H1 (cell line): ENCODE results near the gene APLP1. TPM values are rescaled to one million over a fixed set of nuclear protein-coding genes. Genes with fewer than 3 reads are reported as not detected.

ENCODE experiments used
- CTCF ChIA-PET: fragments of 300-600 bp; sonication (Branson Sonifier 250); formaldehyde crosslinking; loops from one replicate; lab custom pipeline; 2021; ENCODE audit not compliant: partially characterized antibody; lab: Charles Lee
- POLR2A ChIA-PET: fragments of 300-600 bp; sonication (Branson Sonifier 250); formaldehyde crosslinking; loops from one replicate; lab custom pipeline; 2021; ENCODE audit warnings: inconsistent platforms; ENCODE audit not compliant: partially characterized antibody; lab: Charles Lee
- DNase-seq, 2 experiments: peaks; one replicate each; pipeline versions ENCODE4 v3.0.0 to v3.0.0-alpha.2; 2010 to 2022; ENCODE audit warnings: low spot score in 2 of 2, low read depth in 1 of 2, mixed read lengths in 1 of 2
- FAIRE-seq: peaks from 2 replicates; lab custom pipeline; 2011; peaks lifted over from hg19 to GRCh38; lab: Jason Lieb, UNC
- H2AFZ ChIP-seq: 2 replicates; pipeline ENCODE4 v1.8.1; 2012; ENCODE audit warnings: low read length, inconsistent platforms
- H2AK5ac ChIP-seq: 2 replicates; pipeline ENCODE4 v1.6.1; 2013; ENCODE audit warnings: low read depth, low read length
- H2BK120ac ChIP-seq: replicated peaks from 2 replicates; pipeline ENCODE3; 2013; ENCODE audit warnings: low read depth, low read length, inconsistent platforms
- H2BK12ac ChIP-seq: 2 replicates; pipeline ENCODE4 v1.6.1; 2013; ENCODE audit warnings: low read depth, low read length
- H2BK15ac ChIP-seq: 2 replicates; pipeline ENCODE4 v1.6.1; 2013; ENCODE audit warnings: low read length
- H2BK20ac ChIP-seq: 2 replicates; pipeline ENCODE4 v1.6.1; 2013; ENCODE audit warnings: low read length
- H2BK5ac ChIP-seq: 2 replicates; pipeline ENCODE4 v1.6.1; 2013; ENCODE audit warnings: low read depth, low read length
- H3K14ac ChIP-seq: 2 replicates; pipeline ENCODE4 v1.6.1; 2013; ENCODE audit warnings: inconsistent platforms; ENCODE audit not compliant: insufficient read length
- H3K18ac ChIP-seq: 2 replicates; pipeline ENCODE4 v1.6.1; 2013; ENCODE audit warnings: low read length; ENCODE audit errors: extremely low read depth
- H3K23ac ChIP-seq: 2 replicates; pipeline ENCODE4 v1.6.1; 2013; ENCODE audit warnings: inconsistent platforms; ENCODE audit not compliant: insufficient read length
- H3K23me2 ChIP-seq: 2 replicates; pipeline ENCODE4 v1.6.1; 2013; ENCODE audit warnings: low read depth, low read length
- H3K27ac ChIP-seq: 2 replicates; pipeline ENCODE4 v1.6.1; 2011; ENCODE audit warnings: low read depth, low read length, inconsistent platforms
- H3K27me3 ChIP-seq, 4 experiments: replicated peaks in 1 of 4; 1 replicate in 1 of 4; 2 replicates in 3 of 4; pipeline versions ENCODE4 v1.6.1 to v1.8.1; 2011 to 2013; ENCODE audit warnings: low read length in 3 of 4, mild to moderate bottlenecking in 3 of 4, inconsistent platforms in 2 of 4, mixed read lengths in 2 of 4, moderate library complexity in 1 of 4; ENCODE audit not compliant: control insufficient read depth in 3 of 4, insufficient read depth in 3 of 4; ENCODE audit errors: extremely low read depth in 1 of 4
- H3K36me3 ChIP-seq, 4 experiments: 2 replicates each; pipeline versions ENCODE4 v1.6.1 to v1.8.1; 2011 to 2013; ENCODE audit warnings: mild to moderate bottlenecking in 4 of 4, low read length in 3 of 4, moderate library complexity in 2 of 4, control low read depth in 1 of 4, inconsistent platforms in 1 of 4; ENCODE audit not compliant: insufficient read depth in 4 of 4, control insufficient read depth in 2 of 4
- H3K4ac ChIP-seq: replicated peaks from 2 replicates; pipeline ENCODE3; 2013; ENCODE audit warnings: low read length, low read depth, mixed read lengths, inconsistent platforms; ENCODE audit not compliant: insufficient read length
- H3K4me1 ChIP-seq, 4 experiments: replicated peaks in 1 of 4; 1 replicate in 1 of 4; 2 replicates in 3 of 4; pipeline versions ENCODE4 v1.6.1 to v1.8.1; 2011 to 2013; ENCODE audit warnings: low read length in 3 of 4, inconsistent platforms in 2 of 4, mixed read lengths in 1 of 4; ENCODE audit not compliant: insufficient read depth in 4 of 4, control insufficient read depth in 3 of 4
- H3K4me2 ChIP-seq, 2 experiments: 2 replicates each; pipeline versions ENCODE4 v1.6.1 to v1.8.1; 2011 to 2013; ENCODE audit warnings: low read depth in 2 of 2, low read length in 2 of 2, control low read depth in 1 of 2, inconsistent platforms in 1 of 2, mild to moderate bottlenecking in 1 of 2; ENCODE audit not compliant: insufficient read depth in 1 of 2
- H3K4me3 ChIP-seq, 4 experiments: fragments of 200-600, 300-600 bp in 1 of 4; sonication (generic), shearing (Covaris generic), sonication (Bioruptor Twin) in 1 of 4; 2 replicates each; pipeline versions ENCODE4 v1.5.1 to v1.8.1; 2011 to 2016; ENCODE audit warnings: low read length in 4 of 4, low read depth in 3 of 4, control low read depth in 2 of 4, inconsistent platforms in 2 of 4, mild to moderate bottlenecking in 2 of 4, mixed read lengths in 1 of 4, moderate library complexity in 1 of 4; ENCODE audit not compliant: insufficient read depth in 2 of 4; ENCODE audit errors: extremely low read depth in 1 of 4
- H3K56ac ChIP-seq: replicated peaks from 2 replicates; pipeline ENCODE3; 2013; ENCODE audit warnings: low read depth, mild to moderate bottlenecking, mixed read lengths, low read length, inconsistent platforms; ENCODE audit not compliant: insufficient read length
- H3K79me1 ChIP-seq: 2 replicates; pipeline ENCODE4 v1.6.1; 2013; ENCODE audit warnings: low read depth, low read length, control low read depth
- H3K79me2 ChIP-seq, 2 experiments: 2 replicates each; pipeline versions ENCODE4 v1.6.1 to v1.8.1; 2012 to 2013; ENCODE audit warnings: low read length in 2 of 2, mild to moderate bottlenecking in 2 of 2, inconsistent platforms in 1 of 2; ENCODE audit not compliant: insufficient read depth in 2 of 2, control insufficient read depth in 1 of 2
- H3K9ac ChIP-seq, 4 experiments: replicated peaks in 1 of 4; 1 replicate in 1 of 4; 2 replicates in 3 of 4; pipeline versions ENCODE4 v1.6.1 to v1.8.1; 2011 to 2013; ENCODE audit warnings: low read depth in 3 of 4, low read length in 3 of 4, control low read depth in 2 of 4, mild to moderate bottlenecking in 2 of 4, moderate library complexity in 2 of 4, inconsistent platforms in 1 of 4; ENCODE audit errors: extremely low read depth in 1 of 4
- H3K9me3 ChIP-seq, 2 experiments: 2 replicates each; pipeline versions ENCODE4 v1.6.1 to v1.8.1; 2012 to 2013; ENCODE audit warnings: mild to moderate bottlenecking in 2 of 2, moderate library complexity in 2 of 2, control low read depth in 1 of 2, inconsistent platforms in 1 of 2, low read depth in 1 of 2, low read length in 1 of 2, mixed read lengths in 1 of 2; ENCODE audit not compliant: insufficient read depth in 2 of 2
- H4K20me1 ChIP-seq, 2 experiments: replicated peaks in 1 of 2; 2 replicates each; pipeline versions ENCODE3 to v1.8.1; 2011 to 2013; ENCODE audit warnings: inconsistent platforms in 2 of 2, low read length in 2 of 2, mild to moderate bottlenecking in 1 of 2; ENCODE audit not compliant: insufficient read depth in 2 of 2, control insufficient read depth in 1 of 2
- H4K5ac ChIP-seq: 2 replicates; pipeline ENCODE4 v1.6.1; 2013; ENCODE audit warnings: low read length, low read depth, mixed read lengths, inconsistent platforms; ENCODE audit not compliant: insufficient read length
- H4K8ac ChIP-seq: 2 replicates; pipeline ENCODE4 v1.8.0; 2013; ENCODE audit warnings: mild to moderate bottlenecking, moderate library complexity, low read length, inconsistent platforms; ENCODE audit not compliant: insufficient read depth; ENCODE audit errors: extremely low read depth
- H4K91ac ChIP-seq: replicated peaks from 2 replicates; pipeline ENCODE3; 2013; ENCODE audit warnings: low read length, mixed read lengths, inconsistent platforms; ENCODE audit not compliant: insufficient read length
- CHD2 ChIP-seq: IDR thresholded peaks from 2 replicates; pipeline ENCODE4 v1.6.1; 2012; ENCODE audit warnings: low read length, improper control_type of control experiment
- EP300 ChIP-seq, 2 experiments: IDR thresholded peaks; 1 replicate in 1 of 2; 2 replicates in 1 of 2; pipeline ENCODE4 v1.6.1; 2011 to 2012; ENCODE audit warnings: low read depth in 2 of 2, low read length in 2 of 2, mild to moderate bottlenecking in 2 of 2, borderline replicate concordance in 1 of 2, inconsistent platforms in 1 of 2, moderate library complexity in 1 of 2
- HDAC6 ChIP-seq: IDR thresholded peaks from one replicate; pipeline ENCODE4 v1.7.1; 2012; ENCODE audit warnings: low read depth, mild to moderate bottlenecking, inconsistent platforms, low read length, moderate library complexity
- JUND ChIP-seq: IDR thresholded peaks from 2 replicates; pipeline ENCODE4 v1.6.1; 2011; ENCODE audit warnings: mild to moderate bottlenecking, improper control_type of control experiment, low read length
- MAFK ChIP-seq: IDR thresholded peaks from 2 replicates; pipeline ENCODE4 v1.6.1; 2012; ENCODE audit warnings: low read depth, mild to moderate bottlenecking, improper control_type of control experiment, low read length
- PHF8 ChIP-seq: fragments of 200-600 bp; sonication (generic); conservative IDR thresholded peaks from 2 replicates; pipeline ENCODE4 v1.7.1; 2012; ENCODE audit warnings: low read depth, mild to moderate bottlenecking, inconsistent platforms, low read length, moderate library complexity
- SAP30 ChIP-seq: fragments of 300-600 bp; sonication (generic); IDR thresholded peaks from 2 replicates; pipeline ENCODE4 v1.7.1; 2012; ENCODE audit warnings: low read length, moderate library complexity, mild to moderate bottlenecking, inconsistent platforms; ENCODE audit not compliant: insufficient read depth, insufficient replicate concordance
- SP1 ChIP-seq: IDR thresholded peaks from 2 replicates; pipeline ENCODE4 v1.6.1; 2011; ENCODE audit warnings: low read depth, low read length
- TAF7 ChIP-seq: optimal IDR thresholded peaks from 2 replicates; pipeline ENCODE3; 2011; ENCODE audit warnings: low read depth, mild to moderate bottlenecking, inconsistent platforms, low read length, moderate library complexity, borderline replicate concordance
- TEAD4 ChIP-seq: IDR thresholded peaks from 2 replicates; pipeline ENCODE4 v1.6.1; 2012; ENCODE audit warnings: low read depth, low read length, inconsistent platforms, mixed read lengths
- YY1 ChIP-seq: IDR thresholded peaks from 2 replicates; pipeline ENCODE4 v1.6.1; 2011; ENCODE audit warnings: low read depth, mild to moderate bottlenecking, low read length
- WGBS, 2 experiments: shearing (Covaris generic) in 1 of 2; methylation state at CpG; one replicate each; pipeline versions ENCODE4 v1.1.6 to v1.1.7; 2013 to 2015; ENCODE audit warnings: low lambda C conversion rate in 2 of 2, mixed read lengths in 2 of 2, inconsistent platforms in 1 of 2, low coverage in 1 of 2, missing lambda C conversion rate in 1 of 2; ENCODE audit not compliant: insufficient replicate concordance in 2 of 2, insufficient coverage in 1 of 2, insufficient read length in 1 of 2; ENCODE audit errors: extremely low coverage in 1 of 2, missing lambda C conversion rate in 1 of 2; 5-methylcytosine and 5-hydroxymethylcytosine counted together
- polyA plus RNA-seq, 7 experiments: library from polyadenylated mRNA; depleted of rRNA in 3 of 7; stranded (reverse) in 5 of 7; unstranded in 2 of 7; fragments of >200 nt in 5 of 7; fragments of 200-250 nt in 2 of 7; gene quantifications; 1 replicate in 5 of 7; 2 replicates in 1 of 7; 4 replicates in 1 of 7; pipeline versions ENCODE4 v1.2.1 to v1.2.3, GENCODE V29; 2011 to 2013; ENCODE audit warnings: missing spikeins in 2 of 7, mixed read lengths in 2 of 7
- total RNA-seq: library from RNA; stranded (reverse); fragmentation: NEBNext Ultra II Directional; extraction: Animal tissue kit (Norgen Biotek cat#: 25700); gene quantifications from 2 replicates; pipeline ENCODE4 v1.2.1, GENCODE V29; 2021
- TF ChIP-seq, protein P1 (sequence below): IDR thresholded peaks from 2 replicates; pipeline ENCODE4 v1.6.1; 2012; ENCODE audit warnings: inconsistent platforms

The APLP1 gene
- total and polyA plus RNA-seq, 2 of the 8 experiments (the other 6 are each of a cell fraction or from before 2014, with no cell fraction given) = 19.9 to 22.0 TPM

DNA sequence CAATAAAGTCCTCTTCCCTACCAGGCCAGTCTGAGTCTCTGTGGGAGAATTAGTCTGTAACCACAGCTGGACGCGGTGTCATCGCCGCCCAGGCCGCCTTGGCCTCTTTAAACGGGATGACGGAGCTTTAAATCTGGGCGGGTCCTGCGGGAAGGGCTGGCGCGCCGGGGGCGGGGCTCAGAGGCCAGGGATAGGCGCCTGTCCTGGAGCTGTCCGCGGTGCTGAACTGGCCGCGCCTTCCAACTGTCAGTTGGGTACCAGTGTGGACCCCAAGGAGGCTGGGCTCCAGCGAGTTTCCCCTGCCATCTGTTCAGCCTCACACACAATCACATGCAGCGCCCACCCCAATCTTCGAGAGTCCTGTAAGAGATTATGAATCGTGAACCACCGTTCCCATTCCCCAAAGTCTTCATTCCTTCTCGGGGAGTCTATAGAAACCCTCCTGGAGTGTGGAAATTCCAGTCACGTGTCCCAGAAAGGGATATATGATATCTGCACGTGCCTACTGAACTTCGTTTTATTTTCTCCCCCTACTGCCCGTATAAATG lies 11.5 kb downstream of the APLP1 start:
- no peak overlapping the region for H2BK20ac ChIP-seq
- H3K4ac ChIP-seq = no peak overlapping the region
- no peaks in the 10 kb centered on the region for H4K20me1 ChIP-seq
- no peaks in the 10 kb centered on the region for H3K79me2 ChIP-seq
- no peak overlapping the region for H2AK5ac ChIP-seq
- no peak overlapping the region for H4K91ac ChIP-seq
- H3K56ac ChIP-seq = no peak overlapping the region
- H3K23me2 ChIP-seq = no peaks in the 10 kb centered on the region
- H2BK5ac ChIP-seq = no peak overlapping the region
- H4K8ac ChIP-seq = no peak overlapping the region
- H3K27ac ChIP-seq = no peak overlapping the region
- peak overlapping the region in 1 of 4 experiments; percentile 30; a peak in 2 of 8 replicates for H3K4me3 ChIP-seq
- no peak overlapping the region for H3K9ac ChIP-seq
- H3K9me3 ChIP-seq = no peaks in the 10 kb centered on the region
- H3K27me3 ChIP-seq = 0 out of 7 replicates have a peak, but pooled peaks cover 0 to 5% (median 1%) of the 10 kb centered on the region in 4 experiments
- peaks cover 0 to 6% (median 1%) of the 10 kb centered on the region in 4 experiments; a peak in 3 of 7 replicates for H3K4me1 ChIP-seq
- no peak overlapping the region for H3K14ac ChIP-seq
- ChIA-PET CTCF (interaction anchor here (0.8 to 1.5 kb wide), 7 partner anchors 10 to 79 kb away, joined by 3 to 5 read pairs (median 3); no protein-coding TSS in a partner anchor), POLR2A (interaction anchor here (0.8 to 1.6 kb wide), 2 partner anchors 10 to 21 kb away, joined by 4 to 6 read pairs; partner anchors contain the start of gene NFKBID)
- no peak overlapping the region for H2BK15ac ChIP-seq
- H3K23ac ChIP-seq = no peak overlapping the region
- FAIRE-seq (peak; percentile 57), DNase-seq (peak; percentile 64 to 99)
- H3K4me2 ChIP-seq = peak overlapping the region; percentile 1 to 41; a peak in 3 of 4 replicates
- 8% methylated on average over 24 of the region's 28 CpGs; no CpG with 5 or more reads in 1 of the 2 experiments for WGBS, 2 experiments
- no peak overlapping the region for H2BK120ac ChIP-seq
- H3K79me1 ChIP-seq = no peaks in the 10 kb centered on the region
- H2AFZ ChIP-seq = no peak overlapping the region
- H2BK12ac ChIP-seq = no peak overlapping the region
- H3K36me3 ChIP-seq = no peaks in the 10 kb centered on the region; a peak in 1 of 8 replicates
- no peak overlapping the region for H4K5ac ChIP-seq
- H3K18ac ChIP-seq = no peak overlapping the region
- no peak for TF ChIP-seq PHF8
- TF ChIP-seq, protein P1, sequence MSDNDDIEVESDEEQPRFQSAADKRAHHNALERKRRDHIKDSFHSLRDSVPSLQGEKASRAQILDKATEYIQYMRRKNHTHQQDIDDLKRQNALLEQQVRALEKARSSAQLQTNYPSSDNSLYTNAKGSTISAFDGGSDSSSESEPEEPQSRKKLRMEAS = peak; percentile 69
- TF ChIP-seq EP300 (IDR thresholded peaks at IDR 0.05; ENCODE audit: borderline replicate concordance in 1 of 2, low read depth in 2 of 2, low read length in 2 of 2) = no peak
- no peak for TF ChIP-seq JUND
- peak; percentile 56; the same call in 1 of the 2 replicates for TF ChIP-seq SP1
- no peak for TF ChIP-seq CHD2
- TF ChIP-seq SAP30 = peak; percentile 59
- TF ChIP-seq MAFK = 0 out of 2 replicates have a peak, but pooled peaks have one; percentile 24
- TF ChIP-seq TEAD4 = no peak
- no peak for TF ChIP-seq TAF7
- TF ChIP-seq YY1 = peak; percentile 33; the same call in 1 of the 2 replicates
- TF ChIP-seq HDAC6 = no peak
